HS-5 (cell line): ENCODE results near the gene RALB.
"Not testable (repeated sequence)": the region's sequence is repeated elsewhere in the genome, so short reads cannot be mapped to it uniquely, and the experiment has no call there.

Experiments
- DNase-seq: peaks from one replicate; pipeline ENCODE4 v3.0.0-alpha.2; 2012; ENCODE audit warnings: low read depth

The RALB gene

DNA sequence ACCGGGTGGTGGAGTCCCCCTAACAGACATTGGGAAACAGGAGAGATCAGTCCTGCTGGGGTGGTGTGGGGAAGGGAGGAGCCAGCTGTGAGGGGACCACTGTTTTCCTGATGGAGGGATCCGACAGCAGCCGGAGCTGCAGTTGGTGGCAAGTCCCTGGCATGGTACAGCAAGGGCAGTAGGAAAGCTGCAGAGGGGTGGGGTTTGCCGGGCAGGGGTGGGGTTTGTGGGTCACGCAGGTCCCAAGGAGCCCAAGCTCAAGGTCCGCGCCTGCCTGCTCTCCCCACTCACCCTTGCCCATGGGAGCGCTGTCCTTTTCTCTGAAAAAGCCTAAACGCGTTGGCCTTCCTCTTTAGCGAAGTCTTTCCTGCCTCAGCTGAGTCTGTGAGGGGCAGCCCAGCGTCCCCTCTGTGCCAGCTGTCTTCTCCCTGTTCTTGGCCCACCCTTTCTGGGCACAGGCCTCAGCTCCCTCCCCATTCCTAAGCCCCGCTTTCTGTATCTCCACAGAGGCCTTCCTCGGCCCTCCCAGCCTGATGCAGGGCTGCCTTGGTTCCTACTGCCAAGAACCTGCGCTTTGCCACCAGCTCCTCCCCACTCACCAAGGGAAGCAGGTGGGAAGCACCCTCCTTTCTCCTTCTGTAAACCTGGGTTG is 64.0 kb downstream of the RALB start:
- DNase-seq = no peak

- DNase-seq = no peak
Measured at GRCh38 chr2:120317180-120317533, 64.5 kb downstream of the RALB start.

DNA sequence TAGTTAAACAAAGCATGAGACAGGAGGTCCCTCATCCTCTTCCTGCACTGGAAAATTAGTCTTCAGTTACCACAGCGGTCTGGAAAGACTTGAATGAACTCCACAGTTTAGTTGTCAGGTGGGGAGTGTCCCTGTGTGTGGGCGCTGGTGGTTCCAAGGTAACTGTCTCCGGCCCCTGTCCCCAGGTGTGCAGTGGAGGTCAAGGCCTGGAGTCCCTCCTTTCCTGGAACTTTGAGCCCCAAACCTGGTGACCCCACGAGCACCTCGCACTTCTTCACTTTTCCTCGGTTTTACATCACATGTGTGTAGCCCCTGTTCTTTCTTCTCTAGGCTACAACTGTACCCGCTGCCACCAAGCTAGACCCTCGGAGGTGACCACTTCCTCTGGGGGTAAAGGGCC is 65.3 kb downstream of the RALB start:
- DNase-seq = no peak

- DNase-seq = no peak
Measured at GRCh38 chr2:120318626-120319025, 66.0 kb downstream of the RALB start.

DNA sequence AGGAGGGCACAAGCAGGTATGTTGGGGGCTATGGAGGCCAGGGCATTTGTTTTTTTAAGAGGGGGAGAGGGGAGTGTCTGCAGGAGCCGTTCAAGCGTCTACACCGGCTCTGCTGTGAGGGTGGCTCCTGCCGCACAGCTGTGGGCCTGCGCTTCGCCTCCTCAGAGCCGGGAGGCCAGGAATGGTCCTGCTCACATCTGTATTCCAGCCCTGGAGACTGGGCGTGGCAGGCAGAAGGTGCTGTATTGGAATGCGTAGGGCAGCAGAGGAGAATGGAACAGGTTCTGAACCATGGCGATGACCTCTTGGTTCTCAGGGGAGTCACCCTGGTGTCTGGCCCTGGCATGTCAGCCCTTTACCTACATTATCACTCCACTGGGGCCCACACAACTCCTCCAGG is 66.5 kb downstream of the RALB start:
- no peak for DNase-seq

DNA sequence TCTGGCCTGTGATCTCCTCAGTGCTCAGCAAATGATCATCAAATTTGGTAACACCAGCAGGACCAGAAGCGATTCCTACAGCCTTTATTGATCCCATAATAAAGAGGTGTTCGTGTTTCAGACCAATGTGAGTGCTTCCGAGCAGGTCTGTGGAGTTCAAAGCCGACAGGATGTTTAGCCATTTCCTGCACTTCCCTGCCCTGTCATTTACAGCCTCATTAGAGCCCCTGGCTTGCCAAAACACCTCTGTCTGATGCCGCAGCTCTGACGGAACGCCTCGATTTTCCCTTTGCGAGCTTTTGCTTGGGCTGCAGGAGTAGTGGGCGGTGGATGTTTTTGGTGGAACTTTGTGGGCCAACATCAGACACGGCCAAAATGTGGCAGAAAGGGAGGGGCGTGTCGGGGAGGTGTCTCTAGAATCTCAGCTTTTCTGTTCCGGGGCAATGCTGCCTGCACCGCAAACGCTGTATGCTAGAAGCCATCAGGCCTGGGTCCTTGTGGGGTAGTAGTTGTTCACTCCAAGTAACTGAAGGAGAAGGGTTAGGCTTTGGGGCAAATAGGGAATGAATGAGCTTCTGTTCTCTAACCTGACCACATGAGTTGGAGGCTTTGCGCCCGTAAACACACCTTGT is 67.2 kb downstream of the RALB start:
- DNase-seq = no peak

- no peak for DNase-seq
Measured at GRCh38 chr2:120320318-120320851, 67.7 kb downstream of the RALB start.

DNA sequence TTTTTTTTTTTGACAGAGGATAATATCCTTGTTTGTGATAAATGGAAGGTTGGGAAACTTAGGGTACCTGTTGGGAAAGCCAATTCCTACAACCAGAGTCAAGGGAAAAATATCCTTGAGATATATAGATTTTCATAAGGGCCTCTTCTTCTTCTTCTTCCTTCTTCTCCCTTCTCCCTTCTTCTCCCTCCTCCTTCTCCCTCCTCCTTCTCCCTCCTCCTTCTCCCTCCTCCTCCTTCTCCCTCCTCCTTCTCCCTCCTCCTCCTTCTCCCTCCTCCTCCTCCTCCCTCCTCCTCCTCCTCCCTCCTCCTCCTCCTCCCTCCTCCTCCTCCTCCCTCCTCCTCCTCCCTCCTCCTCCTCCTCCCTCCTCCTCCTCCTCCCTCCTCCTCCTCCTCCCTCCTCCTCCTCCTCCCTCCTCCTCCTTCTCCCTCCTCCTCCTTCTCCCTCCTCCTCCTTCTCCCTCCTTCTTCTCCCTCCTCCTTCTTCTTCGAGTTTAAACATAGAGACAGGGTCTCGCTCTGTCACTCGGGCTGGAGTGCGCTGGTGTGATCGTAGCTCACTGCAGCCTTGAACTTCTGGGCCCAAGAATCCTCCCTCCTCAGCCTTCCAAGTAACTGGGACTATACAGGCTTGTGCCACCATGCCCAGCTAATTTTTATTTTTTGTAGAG is 68.4 kb downstream of the RALB start:
- DNase-seq = not testable (repeated sequence)

DNA sequence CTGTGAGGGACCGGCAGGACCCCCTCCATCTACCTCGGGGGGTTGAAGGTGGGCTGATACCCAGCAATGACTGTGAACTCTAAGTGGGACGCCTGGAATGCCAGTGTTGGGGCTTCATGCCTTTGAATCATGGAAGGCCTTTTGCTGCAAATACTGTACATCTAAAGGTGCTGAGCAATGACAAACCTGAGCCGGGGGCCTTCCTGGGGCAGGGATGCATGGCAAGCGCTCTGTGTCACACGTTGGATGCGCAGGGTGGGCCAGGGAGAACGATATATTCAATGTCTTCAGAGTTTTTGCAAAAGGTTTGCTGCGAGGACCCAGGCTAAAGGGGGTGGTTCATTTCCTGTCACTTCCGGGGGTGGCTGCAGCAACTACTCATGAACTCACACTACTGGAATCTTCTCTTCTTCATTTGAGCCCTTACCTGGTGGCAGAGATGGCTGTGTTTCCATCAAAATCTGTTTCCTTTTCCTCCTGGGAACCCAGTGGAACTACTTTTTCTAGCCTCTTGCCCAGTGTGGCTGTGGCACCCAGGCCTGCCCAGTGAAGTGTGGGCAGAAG is 69.2 kb downstream of the RALB start:
- DNase-seq = no peak

- DNase-seq = no peak
Measured at GRCh38 chr2:120322329-120322728, 69.7 kb downstream of the RALB start.

- DNase-seq = no peak
Measured at GRCh38 chr2:120323214-120323613, 70.6 kb downstream of the RALB start.

GRCh38 chr2:120323807-120324399 is 71.3 kb downstream of the RALB start:
- DNase-seq = no peak

DNA sequence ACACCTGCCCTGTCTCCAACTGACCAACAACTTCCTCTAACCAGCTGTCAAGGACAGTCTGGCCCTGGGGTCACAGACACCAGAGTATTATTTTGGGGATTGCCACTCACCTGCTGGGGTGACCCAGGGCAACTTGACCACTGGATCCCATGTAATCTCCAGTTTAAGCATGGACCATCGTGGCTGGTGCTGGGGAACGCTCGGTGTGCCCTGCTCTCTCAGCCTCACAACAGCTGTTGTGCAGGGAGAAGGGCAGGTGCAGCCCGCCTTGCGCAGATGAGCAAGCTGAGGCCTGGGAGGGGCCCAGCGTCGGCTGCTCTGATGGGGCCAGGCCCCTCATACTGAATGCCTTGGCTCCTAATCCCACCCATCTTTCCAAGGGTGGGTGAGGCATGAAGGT is 72.3 kb downstream of the RALB start:
- no peak for DNase-seq

DNA sequence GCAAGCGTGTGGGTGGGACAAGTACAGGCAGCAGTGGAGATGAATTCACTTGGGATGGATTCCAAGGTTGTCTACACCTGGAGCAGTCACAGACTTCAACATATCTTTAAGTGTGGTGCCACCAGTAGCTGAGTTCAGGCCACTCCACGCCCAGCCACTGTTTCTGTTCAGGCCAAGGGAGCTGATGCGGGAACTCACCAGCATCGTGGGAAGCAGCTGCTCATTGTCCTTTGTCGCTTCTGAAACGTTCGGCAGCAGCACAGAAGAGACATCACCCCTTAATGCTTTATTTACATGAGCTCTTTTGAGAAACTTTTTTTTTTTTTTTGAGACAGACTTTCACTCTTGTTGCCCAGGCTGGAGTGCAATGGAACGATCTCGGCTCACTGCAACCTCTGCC is 73.4 kb downstream of the RALB start:
- DNase-seq = no peak

GRCh38 chr2:120330946-120331822 is 78.5 kb downstream of the RALB start:
- no peak for DNase-seq

GRCh38 chr2:120331903-120332302 is 79.3 kb downstream of the RALB start:
- DNase-seq = no peak

DNA sequence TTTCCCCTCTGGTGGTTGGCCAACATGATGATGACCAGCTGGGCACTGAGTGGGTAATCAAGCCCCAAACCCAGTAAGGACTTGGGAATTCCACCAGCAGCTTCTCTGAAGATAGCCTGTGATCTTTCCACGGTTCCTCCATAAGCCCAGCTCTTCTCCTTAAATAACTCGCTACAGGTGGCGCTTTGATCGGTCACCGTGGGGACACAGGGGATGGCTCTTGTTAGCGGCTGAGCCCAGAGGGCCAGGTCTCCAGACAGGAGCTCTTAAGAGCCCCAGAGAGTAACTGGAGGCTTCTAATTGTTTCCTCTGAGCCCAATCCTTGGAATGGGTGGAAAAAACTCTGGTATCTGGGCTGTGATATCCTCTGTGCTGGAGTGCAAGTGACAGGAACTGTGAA is 79.7 kb downstream of the RALB start:
- DNase-seq = no peak

DNA sequence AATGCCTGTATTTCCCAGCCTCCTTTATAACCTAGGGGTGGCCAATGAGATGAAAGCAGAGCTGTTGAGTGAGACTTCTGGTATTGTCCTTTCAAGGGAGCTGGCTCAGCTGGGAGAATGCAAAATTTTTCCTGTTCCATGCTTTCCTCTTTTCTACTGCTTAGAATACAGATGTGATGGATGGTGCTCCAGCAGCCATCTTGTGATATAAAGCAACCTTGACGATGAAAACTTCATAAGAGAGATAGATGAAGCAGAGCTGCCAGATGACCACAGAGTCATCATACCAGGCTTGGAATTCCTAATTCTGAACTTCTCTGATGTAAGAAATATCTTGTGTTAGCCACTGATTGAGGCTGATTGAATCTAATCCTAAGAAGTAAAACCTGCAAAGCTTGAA is 81.4 kb downstream of the RALB start:
- DNase-seq = no peak

DNA sequence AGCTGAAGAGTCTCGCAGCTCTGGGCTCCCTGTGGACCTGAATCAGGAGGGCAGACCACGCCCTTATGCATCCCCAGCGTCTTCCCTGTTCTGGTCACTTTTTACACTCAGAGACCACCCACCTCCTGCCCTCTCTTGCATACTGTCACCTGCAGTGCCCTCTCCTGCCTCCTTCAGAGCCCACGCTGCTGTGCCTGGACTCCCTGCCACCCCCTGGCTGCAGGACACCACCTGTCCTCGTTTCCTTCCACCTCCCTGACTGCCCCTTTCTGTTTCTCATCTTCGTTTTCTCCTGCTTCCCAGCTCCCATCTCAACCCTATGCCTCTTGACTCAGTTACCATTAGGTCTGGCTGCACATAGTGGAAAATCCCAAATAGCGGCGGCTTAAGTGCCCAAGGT is 84.1 kb downstream of the RALB start:
- DNase-seq = no peak

DNA sequence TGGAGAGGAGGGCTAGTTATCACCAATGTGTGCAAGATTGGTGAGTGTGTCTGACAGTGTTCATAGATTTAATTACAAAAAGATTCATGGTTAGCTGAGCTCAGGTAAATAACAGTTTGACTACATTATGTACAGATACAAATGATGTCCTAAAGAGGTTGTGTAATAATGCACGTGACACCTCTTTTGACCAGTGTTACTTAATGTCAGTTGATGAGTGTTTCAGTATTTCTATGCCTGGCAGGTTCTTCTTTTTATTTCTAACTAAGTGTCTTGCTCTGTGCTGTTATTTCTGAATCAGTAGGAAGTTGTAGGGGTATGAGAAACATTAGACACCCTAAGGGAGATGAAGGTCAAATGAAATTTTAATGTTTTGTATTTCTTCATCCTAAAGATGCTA is 85.4 kb downstream of the RALB start:
- DNase-seq = no peak

- DNase-seq = no peak
Measured at GRCh38 chr2:120341977-120342376, 89.3 kb downstream of the RALB start.

DNA sequence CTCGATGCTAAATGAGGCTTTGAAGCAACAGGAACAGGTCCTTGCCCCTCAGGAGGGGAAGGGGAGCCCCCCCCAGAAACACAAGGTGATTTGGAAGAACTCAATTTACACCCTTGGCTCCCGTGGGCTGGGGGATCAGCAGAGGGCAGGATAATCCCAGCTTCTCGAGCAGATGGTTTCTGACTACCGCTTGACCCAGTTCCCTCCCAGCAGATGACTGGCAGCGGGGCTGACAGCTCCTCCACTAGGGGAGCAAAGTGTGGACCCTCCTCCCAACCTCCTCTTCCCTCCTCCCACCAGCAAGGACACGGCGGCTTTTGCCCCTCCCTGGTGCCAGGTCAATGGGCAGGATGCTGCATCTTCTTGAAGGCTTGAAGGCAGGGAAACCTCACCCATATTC is 89.8 kb downstream of the RALB start:
- DNase-seq = no peak
